Type B pancreatic cell (in vitro differentiated cells): Measurements from ENCODE around the gene AKAP1. TPM values are rescaled to one million over a fixed set of nuclear protein-coding genes. Genes with fewer than 3 reads are reported as not detected.

Source experiments
- DNase-seq: peaks from one replicate; pipeline ENCODE4 v3.0.0; 2021; ENCODE audit warnings: mixed read lengths; ENCODE audit not compliant: unreplicated experiment; ENCODE audit errors: extremely low spot score
- H3K27ac Mint-ChIP-seq: 2 replicates; pipeline ENCODE4 v1.8.0; 2021; ENCODE audit warnings: mild to moderate bottlenecking, mixed read lengths
- H3K27me3 Mint-ChIP-seq: 2 replicates; pipeline ENCODE4 v1.8.0; 2021; ENCODE audit warnings: mixed read lengths
- H3K36me3 Mint-ChIP-seq: 2 replicates; pipeline ENCODE4 v1.8.0; 2021; ENCODE audit warnings: mixed read lengths
- H3K4me1 Mint-ChIP-seq: one replicate; pipeline ENCODE4 v1.8.0; 2021; ENCODE audit warnings: mixed read lengths; ENCODE audit not compliant: unreplicated experiment
- H3K4me3 Mint-ChIP-seq: 2 replicates; pipeline ENCODE4 v1.8.0; 2021; ENCODE audit warnings: mild to moderate bottlenecking, mixed read lengths
- H3K9me3 Mint-ChIP-seq: 2 replicates; pipeline ENCODE4 v1.8.0; 2021; ENCODE audit warnings: mixed read lengths
- CTCF ChIP-seq: fragments of 200-600 bp; sonication (generic); conservative IDR thresholded peaks from 2 replicates; pipeline ENCODE4 v1.5.0; 2021; ENCODE audit warnings: antibody characterized with exemption, mild to moderate bottlenecking
- total RNA-seq: library from RNA; stranded (reverse); gene quantifications from 2 replicates; pipeline ENCODE4 v1.2.1, GENCODE V29; 2021; ENCODE audit warnings: low replicate concordance

Gene AKAP1
- total RNA-seq, 1 donor from 2014 or later: 43.6 TPM

- Mint-ChIP-seq H3K4me3 (no peak overlapping the region), H3K36me3 (no peaks in the 10 kb centered on the region), H3K27ac (no peak overlapping the region), H3K9me3 (no peaks in the 10 kb centered on the region), H3K4me1 (peaks cover 17% of the 10 kb centered on the region), H3K27me3 (peaks cover 6% of the 10 kb centered on the region)
- DNase-seq: no peak
- TF ChIP-seq CTCF: no peak
Measured at GRCh38 chr17:57138956-57139576, 54.0 kb downstream of the AKAP1 start.

GRCh38 chr17:57140316-57140715 is 55.3 kb downstream of the AKAP1 start:
- Mint-ChIP-seq H3K27ac (no peak overlapping the region), H3K36me3 (no peaks in the 10 kb centered on the region), H3K27me3 (peaks cover 6% of the 10 kb centered on the region), H3K9me3 (no peaks in the 10 kb centered on the region), H3K4me3 (no peak overlapping the region), H3K4me1 (peaks cover 13% of the 10 kb centered on the region)
- no peak for TF ChIP-seq CTCF
- no peak for DNase-seq

GRCh38 chr17:57142925-57143324 is 57.9 kb downstream of the AKAP1 start:
- Mint-ChIP-seq H3K27me3 (peaks cover 2% of the 10 kb centered on the region), H3K4me1 (no peaks in the 10 kb centered on the region), H3K36me3 (no peaks in the 10 kb centered on the region), H3K4me3 (no peak overlapping the region), H3K9me3 (no peaks in the 10 kb centered on the region), H3K27ac (no peak overlapping the region)
- no peak for TF ChIP-seq CTCF
- DNase-seq: no peak

GRCh38 chr17:57143361-57143760 is 58.3 kb downstream of the AKAP1 start:
- no peak overlapping the region for H3K27ac Mint-ChIP-seq

GRCh38 chr17:57143919-57144318 is 58.9 kb downstream of the AKAP1 start:
- no peak for DNase-seq
- Mint-ChIP-seq H3K36me3 (no peaks in the 10 kb centered on the region), H3K9me3 (peaks cover 6% of the 10 kb centered on the region), H3K4me1 (no peaks in the 10 kb centered on the region), H3K4me3 (no peak overlapping the region), H3K27me3 (peaks cover 6% of the 10 kb centered on the region), H3K27ac (no peak overlapping the region)
- no peak for TF ChIP-seq CTCF

More at GRCh38 chr17:57143361-57143760, 58.3 kb downstream of the AKAP1 start:
- peaks cover under 1% of the 10 kb centered on the region for H3K9me3 Mint-ChIP-seq
- DNase-seq: no peak
- H3K4me1 Mint-ChIP-seq: no peaks in the 10 kb centered on the region
- no peak for TF ChIP-seq CTCF
- H3K27me3 Mint-ChIP-seq: peaks cover 2% of the 10 kb centered on the region
- H3K4me3 Mint-ChIP-seq: no peak overlapping the region
- no peaks in the 10 kb centered on the region for H3K36me3 Mint-ChIP-seq
